GM19372 (cell line): ENCODE measurements around the gene RASAL2.
"Not testable (repeated sequence)": the region's sequence is repeated elsewhere in the genome, so short reads cannot be mapped to it uniquely, and the experiment has no call there.

Experiments used
- ATAC-seq: cut with Tn5 transposase; IDR thresholded peaks from one replicate; pipeline ENCODE4 v1.9.1; 2021; ENCODE audit warnings: mild to moderate bottlenecking, low read depth, moderate library complexity; ENCODE audit not compliant: unreplicated experiment

RASAL2 gene

GRCh38 chr1:178330153-178330552 lies 236.2 kb downstream of the RASAL2 start:
- no peak for ATAC-seq

- ATAC-seq, result no peak
Observed at GRCh38 chr1:178330848-178331497, 237.1 kb downstream of the RASAL2 start.

- ATAC-seq, result no peak
Observed at GRCh38 chr1:178335426-178335825, 241.5 kb downstream of the RASAL2 start.

- ATAC-seq, result no peak
Observed at GRCh38 chr1:178337091-178337706, 243.3 kb downstream of the RASAL2 start.

- no peak for ATAC-seq
Observed at GRCh38 chr1:178339834-178340233, 245.9 kb downstream of the RASAL2 start.

GRCh38 chr1:178341261-178341956 lies 247.5 kb downstream of the RASAL2 start:
- no peak for ATAC-seq

- no peak for ATAC-seq
Observed at GRCh38 chr1:178342745-178343144, 248.8 kb downstream of the RASAL2 start.

GRCh38 chr1:178344513-178345091 lies 250.7 kb downstream of the RASAL2 start:
- ATAC-seq, result peak; percentile 59

GRCh38 chr1:178345238-178345637 lies 251.3 kb downstream of the RASAL2 start:
- no peak for ATAC-seq

- ATAC-seq, result no peak
Observed at GRCh38 chr1:178345807-178346206, 251.9 kb downstream of the RASAL2 start.

- ATAC-seq, result no peak
Observed at GRCh38 chr1:178349801-178350200, 255.9 kb downstream of the RASAL2 start.

GRCh38 chr1:178351911-178352310 lies 258.0 kb downstream of the RASAL2 start:
- ATAC-seq, result not testable (repeated sequence)

- no peak for ATAC-seq
Observed at GRCh38 chr1:178352790-178353416, 259.0 kb downstream of the RASAL2 start.

- no peak for ATAC-seq
Observed at GRCh38 chr1:178353524-178353923, 259.6 kb downstream of the RASAL2 start.

GRCh38 chr1:178354816-178355215 lies 260.9 kb downstream of the RASAL2 start:
- no peak for ATAC-seq

GRCh38 chr1:178356299-178356698 lies 262.4 kb downstream of the RASAL2 start:
- no peak for ATAC-seq

GRCh38 chr1:178358456-178358855 lies 264.6 kb downstream of the RASAL2 start:
- no peak for ATAC-seq

- ATAC-seq, result no peak
Observed at GRCh38 chr1:178360421-178360820, 266.5 kb downstream of the RASAL2 start.

- ATAC-seq, result peak; percentile 62
Observed at GRCh38 chr1:178361847-178362246, 267.9 kb downstream of the RASAL2 start.

GRCh38 chr1:178362747-178363146 lies 268.8 kb downstream of the RASAL2 start:
- ATAC-seq, result no peak

GRCh38 chr1:178364782-178365181 lies 270.9 kb downstream of the RASAL2 start:
- ATAC-seq, result no peak
